HepG2 (cell line): ENCODE measurements around the gene MAML1. TPM values are rescaled to one million over a fixed set of nuclear protein-coding genes. Genes with fewer than 3 reads are reported as not detected.

Experiments used
- CENPBD1 ChIP-seq: sonication (generic); formaldehyde crosslinking; IDR thresholded peaks from 2 replicates; pipeline ENCODE4 v1.8.0; 2022; ENCODE audit warnings: missing genetic modification reagents, low read depth, mild to moderate bottlenecking, borderline replicate concordance
- E2F2 ChIP-seq: sonication (generic); formaldehyde crosslinking; IDR thresholded peaks from 2 replicates; pipeline ENCODE4 v1.4.0; 2020; ENCODE audit warnings: missing genetic modification reagents, borderline replicate concordance
- ELK4 ChIP-seq: sonication (generic); formaldehyde crosslinking; IDR thresholded peaks from 2 replicates; pipeline ENCODE4 v1.9.0; 2021; ENCODE audit warnings: missing genetic modification reagents, borderline replicate concordance
- FOXO1 ChIP-seq: sonication (generic); formaldehyde crosslinking; IDR thresholded peaks from 2 replicates; pipeline ENCODE4 v1.4.0; 2020; ENCODE audit warnings: missing genetic modification reagents
- JDP2 ChIP-seq: sonication (generic); formaldehyde crosslinking; IDR thresholded peaks from 2 replicates; pipeline ENCODE4 v1.8.1; 2022; ENCODE audit warnings: missing genetic modification reagents, borderline replicate concordance
- KDM4B ChIP-seq: sonication (generic); formaldehyde crosslinking; IDR thresholded peaks from 2 replicates; pipeline ENCODE4 v1.4.0; 2020; ENCODE audit warnings: missing genetic modification reagents
- KLF12 ChIP-seq: sonication (generic); formaldehyde crosslinking; IDR thresholded peaks from 2 replicates; pipeline ENCODE4 v1.4.0; 2020; ENCODE audit warnings: missing genetic modification reagents, borderline replicate concordance
- KMT2A ChIP-seq: sonication (generic); formaldehyde crosslinking; IDR thresholded peaks from 2 replicates; pipeline ENCODE4 v1.4.0; 2020; ENCODE audit warnings: missing genetic modification reagents
- MAFG ChIP-seq: sonication (generic); formaldehyde crosslinking; IDR thresholded peaks from 2 replicates; pipeline ENCODE4 v1.5.1; 2020; ENCODE audit warnings: mild to moderate bottlenecking, missing genetic modification reagents
- NONO ChIP-seq, 2 experiments: fragments of 450-650 bp in 1 of 2; sonication (generic) in 1 of 2; formaldehyde crosslinking in 1 of 2; IDR thresholded peaks in 1 of 2; conservative IDR thresholded peaks in 1 of 2; 2 replicates each; pipeline versions ENCODE4 v1.6.1 to v1.8.0; 2017 to 2022; ENCODE audit warnings: mild to moderate bottlenecking in 1 of 2, missing genetic modification reagents in 1 of 2, moderate library complexity in 1 of 2
- NPAS2 ChIP-seq: sonication (generic); formaldehyde crosslinking; IDR thresholded peaks from 2 replicates; pipeline ENCODE4 v1.8.0; 2022; ENCODE audit warnings: mild to moderate bottlenecking, missing genetic modification reagents, borderline replicate concordance
- SKI ChIP-seq: fragments of 450-650 bp; IDR thresholded peaks from one replicate; pipeline ENCODE4 v1.6.1; 2018; ENCODE audit warnings: mild to moderate bottlenecking; ENCODE audit not compliant: partially characterized antibody
- TRIM22 ChIP-seq: fragments of 450-650 bp; IDR thresholded peaks from 2 replicates; pipeline ENCODE4 v1.6.1; 2017
- ZNF317 ChIP-seq: sonication (generic); formaldehyde crosslinking; IDR thresholded peaks from 2 replicates; pipeline ENCODE4 v1.5.0; 2020; ENCODE audit warnings: mild to moderate bottlenecking, missing genetic modification reagents
- ZNF563 ChIP-seq: sonication (generic); formaldehyde crosslinking; IDR thresholded peaks from 2 replicates; pipeline ENCODE4 v1.8.0; 2022; ENCODE audit warnings: mild to moderate bottlenecking, moderate library complexity, missing genetic modification reagents
- ZNF678 ChIP-seq: sonication (generic); formaldehyde crosslinking; IDR thresholded peaks from 2 replicates; pipeline ENCODE4 v1.4.0; 2020; ENCODE audit warnings: mild to moderate bottlenecking, missing genetic modification reagents
- polyA plus RNA-seq, 8 experiments: library from polyadenylated mRNA; depleted of rRNA in 3 of 8; stranded (reverse) in 7 of 8; unstranded in 1 of 8; fragments of >200 nt; fragmentation: Illumina TruSeq in 4 of 8; extraction: Trizol in 4 of 8; gene quantifications; 2 replicates each; pipeline versions ENCODE4 v1.2.1 to v1.2.3, GENCODE V29; 2011 to 2016; ENCODE audit warnings: low read depth in 4 of 8, missing spikeins in 1 of 8, mixed read lengths in 1 of 8; ENCODE audit not compliant: insufficient read depth in 1 of 8
- total RNA-seq, 5 experiments: library from RNA; depleted of rRNA; stranded (reverse); fragments of >200 nt; fragmentation: Illumina TruSeq; extraction: Trizol; gene quantifications; 2 replicates each; pipeline ENCODE4 v1.2.3, GENCODE V29; 2016; ENCODE audit warnings: low read depth in 1 of 5
- TF ChIP-seq, protein P1 (sequence below): IDR thresholded peaks from 2 replicates; pipeline ENCODE4 v1.6.1; 2012; ENCODE audit warnings: low read length, improper control_type of control experiment
- TF ChIP-seq, protein P2 (sequence below): IDR thresholded peaks from 2 replicates; pipeline ENCODE4 v1.6.1; 2016

Gene MAML1
- total and polyA plus RNA-seq, 2 of the 13 experiments (the other 11 are each of a cell fraction or from before 2014, with no cell fraction given), result 10.0 to 10.8 TPM

- no peak for TF ChIP-seq SKI
- no peak for TF ChIP-seq NPAS2 (CRISPR knock-in tag)
- TF ChIP-seq, protein P1, sequence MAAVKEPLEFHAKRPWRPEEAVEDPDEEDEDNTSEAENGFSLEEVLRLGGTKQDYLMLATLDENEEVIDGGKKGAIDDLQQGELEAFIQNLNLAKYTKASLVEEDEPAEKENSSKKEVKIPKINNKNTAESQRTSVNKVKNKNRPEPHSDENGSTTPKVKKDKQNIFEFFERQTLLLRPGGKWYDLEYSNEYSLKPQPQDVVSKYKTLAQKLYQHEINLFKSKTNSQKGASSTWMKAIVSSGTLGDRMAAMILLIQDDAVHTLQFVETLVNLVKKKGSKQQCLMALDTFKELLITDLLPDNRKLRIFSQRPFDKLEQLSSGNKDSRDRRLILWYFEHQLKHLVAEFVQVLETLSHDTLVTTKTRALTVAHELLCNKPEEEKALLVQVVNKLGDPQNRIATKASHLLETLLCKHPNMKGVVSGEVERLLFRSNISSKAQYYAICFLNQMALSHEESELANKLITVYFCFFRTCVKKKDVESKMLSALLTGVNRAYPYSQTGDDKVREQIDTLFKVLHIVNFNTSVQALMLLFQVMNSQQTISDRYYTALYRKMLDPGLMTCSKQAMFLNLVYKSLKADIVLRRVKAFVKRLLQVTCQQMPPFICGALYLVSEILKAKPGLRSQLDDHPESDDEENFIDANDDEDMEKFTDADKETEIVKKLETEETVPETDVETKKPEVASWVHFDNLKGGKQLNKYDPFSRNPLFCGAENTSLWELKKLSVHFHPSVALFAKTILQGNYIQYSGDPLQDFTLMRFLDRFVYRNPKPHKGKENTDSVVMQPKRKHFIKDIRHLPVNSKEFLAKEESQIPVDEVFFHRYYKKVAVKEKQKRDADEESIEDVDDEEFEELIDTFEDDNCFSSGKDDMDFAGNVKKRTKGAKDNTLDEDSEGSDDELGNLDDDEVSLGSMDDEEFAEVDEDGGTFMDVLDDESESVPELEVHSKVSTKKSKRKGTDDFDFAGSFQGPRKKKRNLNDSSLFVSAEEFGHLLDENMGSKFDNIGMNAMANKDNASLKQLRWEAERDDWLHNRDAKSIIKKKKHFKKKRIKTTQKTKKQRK, result no peak
- TF ChIP-seq ZNF563 (CRISPR knock-in tag), result no peak; the same call in 1 of the 2 replicates
- TF ChIP-seq KDM4B, result no peak
- TF ChIP-seq ZNF678, result no peak
- no peak for TF ChIP-seq TRIM22
- TF ChIP-seq FOXO1 (CRISPR knock-in tag), result 0 out of 2 replicates have a peak, but pooled peaks have one; percentile 3
- no peak for TF ChIP-seq CENPBD1 (CRISPR knock-in tag)
- no peak for TF ChIP-seq ELK4 (CRISPR knock-in tag)
- peak; percentile 51 for TF ChIP-seq KMT2A (CRISPR knock-in tag)
- TF ChIP-seq, protein P2, sequence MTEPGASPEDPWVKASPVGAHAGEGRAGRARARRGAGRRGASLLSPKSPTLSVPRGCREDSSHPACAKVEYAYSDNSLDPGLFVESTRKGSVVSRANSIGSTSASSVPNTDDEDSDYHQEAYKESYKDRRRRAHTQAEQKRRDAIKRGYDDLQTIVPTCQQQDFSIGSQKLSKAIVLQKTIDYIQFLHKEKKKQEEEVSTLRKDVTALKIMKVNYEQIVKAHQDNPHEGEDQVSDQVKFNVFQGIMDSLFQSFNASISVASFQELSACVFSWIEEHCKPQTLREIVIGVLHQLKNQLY (CRISPR knock-in tag), result no peak
- no peak for TF ChIP-seq MAFG (CRISPR knock-in tag)
- no peak for TF ChIP-seq NONO (IDR thresholded peaks at IDR 0.05)
- peak; percentile 17; the same call in 1 of the 2 replicates for TF ChIP-seq NONO (CRISPR knock-in tag; conservative IDR thresholded peaks at IDR 0.05)
- no peak for TF ChIP-seq ZNF317
- no peak for TF ChIP-seq E2F2 (CRISPR knock-in tag)
- no peak for TF ChIP-seq KLF12
- no peak; the same call in 1 of the 2 replicates for TF ChIP-seq JDP2 (CRISPR knock-in tag)
Measured at GRCh38 chr5:179732918-179733771, 523 bp downstream of the MAML1 start (continued).
